IMR-90 (cell line): ENCODE results near the gene IRX1. TPM values are rescaled to one million over a fixed set of nuclear protein-coding genes. Genes with fewer than 3 reads are reported as not detected.

Source experiments
- MAZ ChIP-seq: IDR thresholded peaks from 2 replicates; pipeline ENCODE4 v1.6.1; 2012; ENCODE audit warnings: low read depth, mild to moderate bottlenecking, low read length, improper control_type of control experiment, moderate library complexity, borderline replicate concordance
- NFE2L2 ChIP-seq: fragments of 150-350 bp; IDR thresholded peaks from 2 replicates; pipeline ENCODE4 v1.6.1; 2016; ENCODE audit warnings: low read depth, mild to moderate bottlenecking, low read length
- POLR2A ChIP-seq: IDR thresholded peaks from 2 replicates; pipeline ENCODE4 v1.6.1; 2012; ENCODE audit warnings: mild to moderate bottlenecking, low read depth, low read length
- RAD21 ChIP-seq: IDR thresholded peaks from 2 replicates; pipeline ENCODE4 v1.6.1; 2012; ENCODE audit warnings: low read length, improper control_type of control experiment
- RCOR1 ChIP-seq: IDR thresholded peaks from 2 replicates; pipeline ENCODE4 v1.6.1; 2012; ENCODE audit warnings: mild to moderate bottlenecking, low read length, improper control_type of control experiment; ENCODE audit not compliant: insufficient replicate concordance
- RFX5 ChIP-seq: IDR thresholded peaks from 2 replicates; pipeline ENCODE4 v1.8.0; 2012; ENCODE audit warnings: low read depth, mild to moderate bottlenecking, low read length, moderate library complexity
- polyA plus RNA-seq, 3 experiments: library from polyadenylated mRNA; depleted of rRNA; stranded (reverse); fragments of >200 nt; gene quantifications; 2 replicates each; pipeline ENCODE4 v1.2.3, GENCODE V29; 2012; ENCODE audit warnings: low replicate concordance in 1 of 3
- total RNA-seq: library from RNA; depleted of rRNA; stranded (reverse); fragments of >200 nt; gene quantifications from 2 replicates; pipeline ENCODE4 v1.2.3, GENCODE V29; 2012

Gene IRX1
- total and polyA plus RNA-seq, 2 of the 4 experiments (the other 2 are of a cell fraction): not detected

- TF ChIP-seq MAZ (no peak), RFX5 (no peak), POLR2A (no peak), RAD21 (no peak), NFE2L2 (no peak), RCOR1 (no peak)
These were observed 5.6 kb downstream of the IRX1 start (continued) for GRCh38 chr5:3601061-3601710.
